Fibroblast of the aortic adventitia (primary cell): ENCODE data around the gene MAP4K2. TPM values are rescaled to one million over a fixed set of nuclear protein-coding genes. Genes with fewer than 3 reads are reported as not detected.
A peak's percentile ranks its signal among the peaks of the same experiment; 100 is the strongest.

ENCODE experiments used
- DNase-seq: peaks from one replicate; pipeline ENCODE4 v3.0.0-alpha.2; 2010; ENCODE audit warnings: low read depth
- H3K4me3 ChIP-seq: 2 replicates; pipeline ENCODE4 v1.5.1; 2011; ENCODE audit warnings: low read depth, mild to moderate bottlenecking, control low read depth, low read length, moderate library complexity
- CTCF ChIP-seq: IDR thresholded peaks from 2 replicates; pipeline ENCODE4 v1.5.1; 2011; ENCODE audit warnings: mild to moderate bottlenecking, low read length, control low read depth, inconsistent platforms; ENCODE audit not compliant: insufficient read depth
- total RNA-seq: library from RNA; depleted of rRNA; stranded (reverse); fragments of >200 nt; gene quantifications from 2 replicates; pipeline ENCODE4 v1.2.3, GENCODE V29; 2012; ENCODE audit warnings: low replicate concordance

The MAP4K2 gene
- total RNA-seq, 1 donor, result 9.6 TPM

- peak overlapping the region; percentile 25 for H3K4me3 ChIP-seq
- DNase-seq, result peak; percentile 24
- no peak for TF ChIP-seq CTCF
Measured at GRCh38 chr11:64745521-64746328, 57.3 kb downstream of the MAP4K2 start.

- no peak for TF ChIP-seq CTCF
- DNase-seq, result no peak
- no peak overlapping the region for H3K4me3 ChIP-seq
Measured at GRCh38 chr11:64745189-64745520, 57.9 kb downstream of the MAP4K2 start.

GRCh38 chr11:64744544-64745188, 58.3 kb downstream of the MAP4K2 start:
- TF ChIP-seq CTCF, result no peak
- DNase-seq, result no peak
- H3K4me3 ChIP-seq, result no peak overlapping the region

- H3K4me3 ChIP-seq, result peak within 1 kb of the TSS; percentile 25
- TF ChIP-seq CTCF, result peak; percentile 60
- DNase-seq, result no peak
Measured at GRCh38 chr11:64743591-64744543, 59.1 kb downstream of the MAP4K2 start, which contains the start of gene RASGRP2. Gene RASGRP2, minus strand, starts transcription at chr11:64744142. Its CDS starts 1,276 bp downstream, at chr11:64742866.

GRCh38 chr11:64742889-64743590, 60.0 kb downstream of the MAP4K2 start:
- TF ChIP-seq CTCF, result peak; percentile 73
- no peak for DNase-seq
- H3K4me3 ChIP-seq, result peak overlapping the region; percentile 54
